Ovary (tissue), 3 donors: Measurements from ENCODE around the gene SFN.

Source experiments
- CTCF ChIP-seq, 3 donors: fragments of 450-650 bp in 2 of 3; fragments of 200-600 bp in 1 of 3; IDR thresholded peaks; one replicate each; pipeline versions ENCODE4 v1.5.1 to v1.8.0; 2016 to 2022; ENCODE audit warnings: antibody characterized with exemption in 3 of 3, mild to moderate bottlenecking in 1 of 3
- EP300 ChIP-seq: sonication (generic); formaldehyde crosslinking; IDR thresholded peaks from one replicate; pipeline ENCODE4 v1.6.1; 2017; ENCODE audit warnings: antibody characterized with exemption
- POLR2A ChIP-seq: fragments of 450-650 bp; IDR thresholded peaks from one replicate; pipeline ENCODE4 v1.6.1; 2017; ENCODE audit warnings: antibody characterized with exemption, mild to moderate bottlenecking, moderate library complexity
- donor health status: DM: no; HTN: no; CAD: no.

DNA sequence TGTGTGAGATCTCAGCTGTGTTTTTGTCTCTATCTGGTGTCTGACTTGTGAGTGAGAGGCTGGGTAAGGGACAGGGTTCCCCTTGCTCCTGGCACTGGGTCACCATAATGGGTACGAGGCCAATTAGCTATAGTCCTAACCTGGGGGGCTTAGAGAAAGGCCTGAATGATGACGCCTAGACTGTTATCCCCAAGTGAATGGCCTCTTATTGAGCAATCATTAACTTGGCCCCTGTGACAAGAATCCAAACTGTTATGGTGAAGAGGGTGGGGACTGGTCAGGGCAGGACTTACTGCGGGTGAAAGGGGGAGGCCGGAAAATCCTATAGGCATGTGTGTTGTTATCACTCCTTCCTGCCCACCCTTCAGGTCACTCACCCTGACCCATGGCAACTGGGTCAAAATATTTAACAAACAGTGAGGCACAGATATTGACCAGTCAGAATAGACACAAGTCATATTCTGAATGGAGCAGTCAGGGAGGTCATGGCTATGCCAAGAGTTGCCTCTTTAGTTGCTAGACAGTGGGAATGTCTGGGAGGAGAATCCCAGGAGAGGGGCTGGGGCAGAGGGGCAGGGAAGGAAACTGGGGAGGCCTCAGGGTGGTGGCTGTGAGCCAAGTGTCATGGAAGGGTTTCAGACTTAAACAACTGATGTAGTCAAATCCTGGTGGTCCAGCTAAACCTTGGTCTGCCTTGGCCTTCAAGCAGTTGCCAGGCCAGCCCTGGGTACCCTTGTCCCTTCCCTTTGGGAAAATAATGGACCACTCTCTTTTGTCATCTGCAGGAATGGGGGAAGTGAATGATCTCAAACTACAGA is 47.6 kb downstream of the SFN start:
- TF ChIP-seq CTCF (IDR thresholded peaks at IDR 0.05), result no peak
- TF ChIP-seq POLR2A, result no peak
- TF ChIP-seq EP300, result no peak
